ENCODE data around the gene ZFP69B. TPM values are rescaled to one million over a fixed set of nuclear protein-coding genes. Genes with fewer than 3 reads are reported as not detected.

Gene ZFP69B
- total RNA-seq, 2 experiments from 2014 or later = 3.5 to 4.1 TPM

DNA sequence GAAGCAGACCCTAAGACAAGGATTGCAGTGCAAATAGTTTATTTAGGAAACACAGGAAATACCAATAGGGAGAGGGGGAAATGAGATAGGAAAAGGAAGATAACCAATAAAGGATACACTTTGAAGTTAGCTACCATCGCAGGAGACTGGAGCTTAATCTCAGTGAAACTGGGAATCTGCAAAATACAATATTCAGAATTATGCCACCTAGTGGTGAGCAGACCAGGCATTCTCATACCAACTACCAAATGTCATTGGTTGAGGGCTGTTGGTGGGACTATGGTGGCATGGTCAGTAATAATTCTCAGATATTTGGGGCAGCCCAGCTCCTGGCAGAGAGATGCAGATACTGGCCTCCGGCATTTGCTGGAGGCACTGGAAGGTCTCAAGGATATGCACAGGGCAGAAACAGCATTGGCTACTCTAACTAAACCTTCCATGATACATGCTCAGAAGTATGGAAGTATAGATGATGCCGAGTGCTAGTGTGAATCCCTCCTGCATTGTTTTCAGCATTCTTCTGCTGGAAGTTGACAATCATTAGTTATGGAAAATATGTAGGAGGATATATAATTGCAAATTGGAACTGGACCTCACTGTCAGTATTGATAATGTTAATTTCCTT, 11.8 kb upstream of the ZFP69B start:
- Mint-ChIP-seq H3K27ac (no peak overlapping the region), H3K27me3 (no peaks in the 10 kb centered on the region), H3K9me3 (no peaks in the 10 kb centered on the region), H3K4me1 (ENCODE audit: low read depth) (peaks cover 2% of the 10 kb centered on the region), H3K4me3 (no peak overlapping the region), H3K36me3 (ENCODE audit: low read depth) (peaks cover 2% of the 10 kb centered on the region)
- ChIA-PET POLR2A (interaction anchor here (0.5 to 1.5 kb wide), 4 partner anchors 11 to 285 kb away, joined by 3 to 4 read pairs (median 4); partner anchors contain the start of gene ZFP69B), CTCF (interaction anchor here (0.6 to 3.9 kb wide), 30 partner anchors 9 to 353 kb away, joined by 3 to 29 read pairs (median 3); partner anchors contain the start of gene ZFP69B)
- no peak for ATAC-seq
- peak; percentile 37 for DNase-seq
- peak; percentile 82 for TF ChIP-seq CTCF (IDR thresholded peaks at IDR 0.05)
- intact Hi-C loops (cut with micrococcal nuclease) = no loop called here

GRCh38 chr1:40439247-40439646, 11.0 kb upstream of the ZFP69B start:
- peaks cover 7% of the 10 kb centered on the region for H3K36me3 Mint-ChIP-seq (ENCODE audit: low read depth)

GRCh38 chr1:40450495-40451237, 390 bp downstream of the ZFP69B start:
- Mint-ChIP-seq H3K27me3 (no peaks in the 10 kb centered on the region), H3K4me1 (ENCODE audit: low read depth) (peaks cover 38% of the 10 kb centered on the region), H3K9me3 (peaks cover 39% of the 10 kb centered on the region), H3K36me3 (ENCODE audit: low read depth) (peaks cover 56% of the 10 kb centered on the region), H3K27ac (peak overlapping the region; percentile 99), H3K4me3 (peak overlapping the region; percentile 86)
- DNase-seq (peak; percentile 96), ATAC-seq (peak; percentile 81)
- TF ChIP-seq CTCF (IDR thresholded peaks at IDR 0.05) = no peak
- ChIA-PET POLR2A (interaction anchor here (0.6 to 2.4 kb wide), 25 partner anchors 11 to 209 kb away, joined by 3 to 16 read pairs (median 4); partner anchors contain the start of genes EXO5 and ZFP69), CTCF (interaction anchor here (0.7 to 1.5 kb wide), 8 partner anchors 12 to 298 kb away, joined by 3 to 6 read pairs (median 3); no protein-coding TSS in a partner anchor)
- intact Hi-C loops (cut with micrococcal nuclease) = loop anchor here (10.0 kb wide), 1 partner anchor 54 kb away; the partner anchor contains the start of gene EXO5

More at GRCh38 chr1:40439247-40439646, 11.0 kb upstream of the ZFP69B start:
- H3K4me1 Mint-ChIP-seq (ENCODE audit: low read depth) = peaks cover 2% of the 10 kb centered on the region
- ATAC-seq (no peak), DNase-seq (no peak)
- H3K9me3 Mint-ChIP-seq = no peaks in the 10 kb centered on the region
- no peak overlapping the region for H3K27ac Mint-ChIP-seq
- intact Hi-C loops (cut with micrococcal nuclease) = no loop called here
- ChIA-PET POLR2A (interaction anchor here (0.8 to 1.5 kb wide), 3 partner anchors 11 to 15 kb away, joined by 3 to 6 read pairs (median 3); partner anchors contain the start of gene ZFP69B), CTCF (interaction anchor here (1.0 to 3.9 kb wide), 8 partner anchors 13 to 295 kb away, joined by 3 to 29 read pairs (median 4); no protein-coding TSS in a partner anchor)
- TF ChIP-seq CTCF (IDR thresholded peaks at IDR 0.05) = no peak
- no peaks in the 10 kb centered on the region for H3K27me3 Mint-ChIP-seq
- H3K4me3 Mint-ChIP-seq = no peak overlapping the region

DNA sequence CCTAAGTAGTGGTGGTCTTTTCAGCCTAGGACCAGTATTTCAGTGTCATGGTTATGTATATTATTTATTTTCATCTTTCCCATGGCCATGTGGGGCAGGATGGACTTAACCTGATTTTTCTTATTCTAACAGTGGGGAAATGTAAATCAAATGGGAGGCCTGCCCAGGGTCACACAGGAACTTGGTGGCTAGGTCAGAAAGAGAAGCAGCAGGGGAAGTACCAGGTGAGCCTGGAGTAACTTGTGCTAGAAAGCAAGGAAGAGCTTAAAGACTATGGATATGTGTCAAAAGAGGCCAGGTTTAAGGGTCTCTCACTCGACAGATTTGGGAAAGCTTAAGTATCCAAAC, 936 bp downstream of the ZFP69B start:
- peak overlapping the region; percentile 99 for H3K27ac Mint-ChIP-seq
- no peak for TF ChIP-seq CTCF (IDR thresholded peaks at IDR 0.05)
- intact Hi-C loops (cut with micrococcal nuclease) = loop anchor here (10.0 kb wide), 1 partner anchor 54 kb away; the partner anchor contains the start of gene EXO5
- ChIA-PET CTCF (interaction anchor here (0.7 to 1.2 kb wide), 3 partner anchors 10 to 113 kb away, joined by 3 read pairs; no protein-coding TSS in a partner anchor), POLR2A (interaction anchor here (0.6 to 2.4 kb wide), 17 partner anchors 15 to 209 kb away, joined by 3 to 16 read pairs (median 4); partner anchors contain the start of genes EXO5 and ZFP69)
- DNase-seq = no peak
- peaks cover 42% of the 10 kb centered on the region for H3K9me3 Mint-ChIP-seq
- H3K4me1 Mint-ChIP-seq (ENCODE audit: low read depth) = peaks cover 38% of the 10 kb centered on the region
- peak overlapping the region; percentile 86 for H3K4me3 Mint-ChIP-seq
- peak; percentile 15 for ATAC-seq
- H3K36me3 Mint-ChIP-seq (ENCODE audit: low read depth) = peaks cover 58% of the 10 kb centered on the region
- no peaks in the 10 kb centered on the region for H3K27me3 Mint-ChIP-seq

Measured in activated CD8-positive, alpha-beta T cell treated with anti-CD3 and anti-CD28 coated beads for 36 hours (primary cell).